Smooth muscle cell (in vitro differentiated cells): ENCODE measurements around the gene TMEM132E. TPM values are rescaled to one million over a fixed set of nuclear protein-coding genes. Genes with fewer than 3 reads are reported as not detected.

Experiments used
- DNase-seq: peaks from one replicate; lab custom pipeline; 2025; ENCODE audit not compliant: unreplicated experiment; lab: John Stamatoyannopoulos, UW
- H2AFZ ChIP-seq: fragments of 200-600 bp; sonication (generic); 2 replicates; pipeline ENCODE4 v1.6.0; 2016; ENCODE audit warnings: antibody characterized with exemption, low read depth, mild to moderate bottlenecking
- H3F3A ChIP-seq: fragments of 200-600 bp; sonication (generic); 2 replicates; pipeline ENCODE4 v1.6.0; 2017; ENCODE audit warnings: antibody characterized with exemption, low read depth
- H3K27ac ChIP-seq: fragments of 200-600 bp; sonication (generic); 2 replicates; pipeline ENCODE4 v1.5.1; 2016; ENCODE audit warnings: low read depth, mild to moderate bottlenecking
- H3K27me3 ChIP-seq: fragments of 200-600 bp; sonication (generic); 2 replicates; pipeline ENCODE4 v1.6.1; 2016; ENCODE audit warnings: low read depth, mild to moderate bottlenecking
- H3K36me3 ChIP-seq: fragments of 200-600 bp; sonication (generic); 2 replicates; pipeline ENCODE4 v1.5.1; 2016; ENCODE audit warnings: low read depth
- H3K4me1 ChIP-seq: fragments of 200-600 bp; sonication (generic); 2 replicates; pipeline ENCODE4 v1.5.1; 2016; ENCODE audit warnings: low read depth
- H3K4me2 ChIP-seq: fragments of 200-600 bp; sonication (generic); 2 replicates; pipeline ENCODE4 v1.6.0; 2016; ENCODE audit warnings: mild to moderate bottlenecking
- H3K4me3 ChIP-seq: fragments of 200-600 bp; sonication (generic); 2 replicates; pipeline ENCODE4 v1.5.1; 2016; ENCODE audit warnings: mild to moderate bottlenecking
- H3K79me2 ChIP-seq: fragments of 200-600 bp; sonication (generic); 2 replicates; pipeline ENCODE4 v1.6.0; 2016; ENCODE audit warnings: low read depth, mild to moderate bottlenecking
- H3K9ac ChIP-seq: fragments of 200-600 bp; sonication (generic); 2 replicates; pipeline ENCODE4 v1.6.0; 2016; ENCODE audit warnings: low read depth
- H3K9me3 ChIP-seq: fragments of 200-600 bp; sonication (generic); replicated peaks from 2 replicates; pipeline ENCODE4 v1.5.1; 2016; ENCODE audit warnings: low read depth
- H4K20me1 ChIP-seq: fragments of 200-600 bp; sonication (generic); 2 replicates; pipeline ENCODE4 v1.6.0; 2016; ENCODE audit warnings: low read depth
- WGBS: methylation state at CpG from one replicate; pipeline ENCODE4 v1.1.7; 2016; ENCODE audit warnings: low lambda C conversion rate; 5-methylcytosine and 5-hydroxymethylcytosine counted together
- polyA plus RNA-seq: library from polyadenylated mRNA; unstranded; fragments of >200 nt; fragmentation: Nextera tagmentation; extraction: Ambion mirVana; gene quantifications from 2 replicates; pipeline ENCODE4 v1.2.1, GENCODE V29; 2016
- total RNA-seq: library from RNA; depleted of rRNA; stranded (reverse); fragments of >200 nt; gene quantifications from 2 replicates; pipeline ENCODE4 v1.2.3, GENCODE V29; 2014
- TF ChIP-seq, protein P1 (sequence below): fragments of 200-600 bp; sonication (generic); IDR thresholded peaks from 2 replicates; pipeline ENCODE4 v1.5.1; 2017; ENCODE audit warnings: borderline replicate concordance, mild to moderate bottlenecking, antibody characterized with exemption; ENCODE audit not compliant: insufficient read depth, poor library complexity, severe bottlenecking

The TMEM132E gene
- total and polyA plus RNA-seq, 2 experiments from 2014 or later = 0.13 to 0.17 TPM

DNA sequence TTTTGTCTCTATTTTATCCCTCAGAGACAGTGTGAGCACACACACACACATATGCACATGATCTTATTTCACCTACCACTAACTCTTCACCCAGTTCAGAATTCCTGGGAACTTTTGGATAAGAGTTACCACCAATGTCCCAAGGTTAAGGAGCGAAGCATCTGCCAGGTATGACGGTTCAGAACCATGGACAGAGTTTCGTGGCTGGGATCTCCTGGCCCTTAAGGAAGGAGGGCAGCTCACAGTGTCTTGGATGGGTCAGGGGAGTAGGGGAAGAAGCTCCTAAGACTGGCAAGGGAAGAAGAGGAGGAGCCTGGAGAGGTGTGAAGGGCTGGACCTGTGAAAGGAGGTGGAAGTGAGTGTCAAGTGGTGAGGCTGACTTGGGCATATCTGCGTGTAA lies 23.0 kb upstream of the TMEM132E start:
- H3K9me3 ChIP-seq = no peaks in the 10 kb centered on the region
- H3K36me3 ChIP-seq = no peaks in the 10 kb centered on the region
- H3K4me2 ChIP-seq = no peak overlapping the region
- no peaks in the 10 kb centered on the region for H4K20me1 ChIP-seq
- TF ChIP-seq, protein P1, sequence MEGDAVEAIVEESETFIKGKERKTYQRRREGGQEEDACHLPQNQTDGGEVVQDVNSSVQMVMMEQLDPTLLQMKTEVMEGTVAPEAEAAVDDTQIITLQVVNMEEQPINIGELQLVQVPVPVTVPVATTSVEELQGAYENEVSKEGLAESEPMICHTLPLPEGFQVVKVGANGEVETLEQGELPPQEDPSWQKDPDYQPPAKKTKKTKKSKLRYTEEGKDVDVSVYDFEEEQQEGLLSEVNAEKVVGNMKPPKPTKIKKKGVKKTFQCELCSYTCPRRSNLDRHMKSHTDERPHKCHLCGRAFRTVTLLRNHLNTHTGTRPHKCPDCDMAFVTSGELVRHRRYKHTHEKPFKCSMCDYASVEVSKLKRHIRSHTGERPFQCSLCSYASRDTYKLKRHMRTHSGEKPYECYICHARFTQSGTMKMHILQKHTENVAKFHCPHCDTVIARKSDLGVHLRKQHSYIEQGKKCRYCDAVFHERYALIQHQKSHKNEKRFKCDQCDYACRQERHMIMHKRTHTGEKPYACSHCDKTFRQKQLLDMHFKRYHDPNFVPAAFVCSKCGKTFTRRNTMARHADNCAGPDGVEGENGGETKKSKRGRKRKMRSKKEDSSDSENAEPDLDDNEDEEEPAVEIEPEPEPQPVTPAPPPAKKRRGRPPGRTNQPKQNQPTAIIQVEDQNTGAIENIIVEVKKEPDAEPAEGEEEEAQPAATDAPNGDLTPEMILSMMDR = no peak
- no peak overlapping the region for H2AFZ ChIP-seq
- no peak overlapping the region for H3K27ac ChIP-seq
- WGBS = 27% methylated on average over 4 of the region's 4 CpGs
- H3K27me3 ChIP-seq = peaks cover 50% of the 10 kb centered on the region
- H3F3A ChIP-seq = no peaks in the 10 kb centered on the region
- H3K9ac ChIP-seq = no peak overlapping the region
- no peak overlapping the region for H3K4me3 ChIP-seq
- no peaks in the 10 kb centered on the region for H3K79me2 ChIP-seq
- DNase-seq = no peak
- H3K4me1 ChIP-seq = no peaks in the 10 kb centered on the region

DNA sequence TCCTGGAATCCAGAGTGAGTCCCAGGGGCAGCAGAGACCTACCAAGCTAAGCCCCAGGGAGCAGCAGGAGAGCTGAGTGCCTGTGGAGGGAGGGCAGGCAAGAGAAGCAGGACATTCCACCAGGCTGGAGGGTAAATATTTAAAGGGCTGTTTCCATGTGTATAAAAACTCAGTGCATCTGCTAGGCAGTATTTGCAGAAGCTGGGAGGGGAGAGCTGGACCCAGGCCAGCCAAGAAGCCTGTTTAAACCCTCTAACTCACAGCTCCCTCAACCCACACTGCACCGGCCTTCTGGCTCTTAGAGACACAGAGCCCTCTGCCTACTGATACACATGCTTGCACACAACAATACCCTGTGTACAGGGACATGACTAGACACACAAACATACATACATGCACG lies 22.5 kb upstream of the TMEM132E start:
- H3K4me1 ChIP-seq = no peaks in the 10 kb centered on the region
- peaks cover 50% of the 10 kb centered on the region for H3K27me3 ChIP-seq
- H3K4me2 ChIP-seq = no peak overlapping the region
- H4K20me1 ChIP-seq = no peaks in the 10 kb centered on the region
- no peaks in the 10 kb centered on the region for H3K36me3 ChIP-seq
- H3K9ac ChIP-seq = no peak overlapping the region
- H3K4me3 ChIP-seq = no peak overlapping the region
- no peak overlapping the region for H2AFZ ChIP-seq
- TF ChIP-seq, protein P1 = no peak
- WGBS = 78% methylated on average over 2 of the region's 2 CpGs
- no peaks in the 10 kb centered on the region for H3F3A ChIP-seq
- H3K79me2 ChIP-seq = no peaks in the 10 kb centered on the region
- H3K9me3 ChIP-seq = no peaks in the 10 kb centered on the region
- DNase-seq = no peak
- no peak overlapping the region for H3K27ac ChIP-seq

DNA sequence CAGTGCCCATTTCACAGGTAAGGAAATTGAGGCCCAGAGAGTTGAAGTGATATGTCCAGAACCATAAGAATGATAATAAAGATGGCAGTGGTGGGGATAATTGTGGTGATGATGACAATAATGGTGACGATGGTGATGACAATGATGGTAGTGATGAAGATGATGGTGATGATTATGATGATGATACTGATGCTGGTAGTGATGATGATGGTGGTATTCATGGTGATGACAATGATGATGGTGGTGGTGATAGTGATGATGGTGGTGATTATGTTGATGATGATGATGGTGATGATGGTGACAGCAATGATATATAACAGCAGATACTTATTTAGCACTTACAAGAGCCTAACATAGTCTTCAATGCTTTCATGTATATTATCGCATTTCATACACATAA lies 18.1 kb upstream of the TMEM132E start:
- DNase-seq = no peak
- Histone ChIP-seq H3K27ac (no peak overlapping the region), H3K9me3 (no peaks in the 10 kb centered on the region), H3K27me3 (peaks cover 68% of the 10 kb centered on the region), H2AFZ (no peak overlapping the region), H3K79me2 (no peaks in the 10 kb centered on the region), H3K4me1 (no peaks in the 10 kb centered on the region), H3K9ac (no peak overlapping the region), H3K4me3 (no peak overlapping the region), H3K4me2 (no peak overlapping the region), H3K36me3 (no peaks in the 10 kb centered on the region), H4K20me1 (no peaks in the 10 kb centered on the region), H3F3A (no peaks in the 10 kb centered on the region)
- TF ChIP-seq, protein P1 = no peak
- 65% methylated on average over 2 of the region's 2 CpGs for WGBS

DNA sequence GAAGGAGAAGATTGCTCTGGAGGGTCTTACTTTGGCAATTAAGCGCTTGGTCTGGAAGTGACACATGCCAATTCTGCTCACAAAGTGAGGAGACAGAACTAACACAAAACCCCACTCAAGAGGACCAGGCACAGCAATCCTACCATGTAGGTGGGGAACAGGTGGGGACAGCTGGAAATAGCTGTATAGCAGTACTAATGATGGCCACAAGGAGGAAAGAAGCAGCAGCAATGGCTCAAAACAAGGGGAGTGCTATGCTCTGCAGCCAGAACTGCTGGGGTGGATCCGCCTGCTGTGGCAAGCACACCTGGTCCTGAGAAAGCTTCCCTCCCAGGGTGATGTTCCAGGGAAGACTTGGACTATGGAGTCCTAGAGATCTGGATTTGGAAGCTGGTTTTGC lies 17.0 kb upstream of the TMEM132E start:
- 26% methylated on average over 2 of the region's 2 CpGs for WGBS
- H3K4me2 ChIP-seq = no peak overlapping the region
- TF ChIP-seq, protein P1 = peak; percentile 24
- no peaks in the 10 kb centered on the region for H3F3A ChIP-seq
- H4K20me1 ChIP-seq = no peaks in the 10 kb centered on the region
- no peaks in the 10 kb centered on the region for H3K36me3 ChIP-seq
- H3K27ac ChIP-seq = no peak overlapping the region
- no peak overlapping the region for H2AFZ ChIP-seq
- no peaks in the 10 kb centered on the region for H3K79me2 ChIP-seq
- DNase-seq = no peak
- no peak overlapping the region for H3K4me3 ChIP-seq
- H3K27me3 ChIP-seq = peaks cover 74% of the 10 kb centered on the region
- H3K4me1 ChIP-seq = no peaks in the 10 kb centered on the region
- H3K9ac ChIP-seq = no peak overlapping the region
- H3K9me3 ChIP-seq = no peaks in the 10 kb centered on the region
